Activated naive CD4-positive, alpha-beta T cell treated with anti-CD3 and anti-CD28 coated beads, Interleukin-2, amount 50 U/mL, for 24 hours (primary cell): ENCODE data around the gene TRIM38.

Experiments
- H3K27ac Mint-ChIP-seq: one replicate; pipeline ENCODE4 v1.8.0; 2021; ENCODE audit warnings: mild to moderate bottlenecking, mixed read lengths
- H3K27me3 Mint-ChIP-seq: one replicate; pipeline ENCODE4 v1.8.0; 2021; ENCODE audit warnings: mixed read lengths
- H3K36me3 Mint-ChIP-seq: one replicate; pipeline ENCODE4 v1.8.0; 2021; ENCODE audit warnings: mixed read lengths
- H3K4me1 Mint-ChIP-seq: one replicate; pipeline ENCODE4 v1.8.0; 2021; ENCODE audit warnings: mixed read lengths
- H3K4me3 Mint-ChIP-seq: one replicate; pipeline ENCODE4 v1.8.0; 2021; ENCODE audit warnings: mild to moderate bottlenecking, mixed read lengths
- H3K9me3 Mint-ChIP-seq: one replicate; pipeline ENCODE4 v1.8.0; 2021; ENCODE audit warnings: mixed read lengths

Gene TRIM38

DNA sequence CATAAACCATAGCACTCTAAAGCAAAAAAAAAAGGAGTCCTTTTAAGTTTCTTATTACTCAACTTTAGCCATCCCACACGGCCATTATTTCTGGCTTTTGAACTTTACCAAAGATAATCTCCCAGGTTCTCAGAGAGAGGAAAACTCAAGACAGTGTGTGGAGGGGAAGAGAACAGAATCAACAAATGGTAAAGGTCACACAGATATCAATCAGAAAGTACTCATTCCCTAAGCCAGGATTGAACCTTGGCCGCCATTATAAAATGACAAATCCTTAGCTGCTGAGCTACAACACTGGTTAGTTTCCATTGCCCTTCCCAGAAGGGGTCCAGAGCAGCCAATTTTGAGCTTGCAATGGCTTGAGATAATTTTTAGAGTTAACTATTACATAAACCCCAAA lies 10.1 kb upstream of the TRIM38 start:
- H3K27ac Mint-ChIP-seq = no peak overlapping the region
- no peak overlapping the region for H3K4me3 Mint-ChIP-seq
- H3K36me3 Mint-ChIP-seq = peaks cover 2% of the 10 kb centered on the region
- H3K4me1 Mint-ChIP-seq = no peaks in the 10 kb centered on the region
- peaks cover 7% of the 10 kb centered on the region for H3K9me3 Mint-ChIP-seq
- H3K27me3 Mint-ChIP-seq = peaks cover 5% of the 10 kb centered on the region

DNA sequence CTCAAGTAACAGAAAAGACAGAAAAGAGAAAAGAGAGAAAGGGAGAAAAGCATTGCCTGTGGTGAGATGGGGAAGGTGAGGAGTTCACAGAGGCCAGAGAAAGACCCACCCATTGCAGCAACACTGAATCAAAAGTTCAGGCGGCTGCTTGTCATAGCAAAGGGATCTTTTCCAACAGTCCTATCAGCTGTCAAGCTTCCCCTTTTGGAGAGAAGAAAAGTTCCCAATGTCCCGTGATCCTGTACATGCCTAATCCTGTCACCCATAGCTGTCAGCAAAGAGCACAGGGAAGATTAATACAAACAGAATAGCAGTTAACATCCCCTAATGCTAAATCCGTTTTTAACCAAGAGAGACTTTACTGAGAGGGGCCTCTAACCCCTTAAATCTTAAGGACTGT lies 8.9 kb upstream of the TRIM38 start:
- H3K27me3 Mint-ChIP-seq = peaks cover 5% of the 10 kb centered on the region

DNA sequence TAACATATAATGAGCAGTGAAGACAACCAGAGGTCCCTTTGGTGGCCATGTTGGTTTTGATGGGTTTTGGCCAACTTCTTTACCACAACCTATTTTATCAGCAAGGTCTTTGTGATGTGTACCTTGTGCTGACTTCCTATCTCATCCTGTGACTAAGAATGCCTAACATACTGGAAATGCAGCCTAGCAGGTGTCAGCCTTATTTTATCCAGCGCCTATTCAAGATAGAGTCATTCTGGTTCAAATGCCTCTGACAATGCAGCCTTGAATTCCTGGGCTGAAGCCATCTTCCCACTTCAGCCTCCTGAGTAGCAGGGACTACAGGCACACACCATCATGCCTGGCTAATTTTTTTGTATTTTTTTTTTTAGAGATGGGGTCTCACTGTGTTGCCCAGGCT lies 7.8 kb upstream of the TRIM38 start:
- peaks cover 18% of the 10 kb centered on the region for H3K4me1 Mint-ChIP-seq
- no peak overlapping the region for H3K4me3 Mint-ChIP-seq
- peaks cover 7% of the 10 kb centered on the region for H3K9me3 Mint-ChIP-seq
- no peak overlapping the region for H3K27ac Mint-ChIP-seq
- peaks cover 7% of the 10 kb centered on the region for H3K36me3 Mint-ChIP-seq
- H3K27me3 Mint-ChIP-seq = peaks cover 5% of the 10 kb centered on the region

More for the DNA sequence above, 8.9 kb upstream of the TRIM38 start:
- H3K4me3 Mint-ChIP-seq = no peak overlapping the region
- peaks cover 2% of the 10 kb centered on the region for H3K36me3 Mint-ChIP-seq
- H3K4me1 Mint-ChIP-seq = peaks cover 7% of the 10 kb centered on the region
- peaks cover 7% of the 10 kb centered on the region for H3K9me3 Mint-ChIP-seq
- no peak overlapping the region for H3K27ac Mint-ChIP-seq

DNA sequence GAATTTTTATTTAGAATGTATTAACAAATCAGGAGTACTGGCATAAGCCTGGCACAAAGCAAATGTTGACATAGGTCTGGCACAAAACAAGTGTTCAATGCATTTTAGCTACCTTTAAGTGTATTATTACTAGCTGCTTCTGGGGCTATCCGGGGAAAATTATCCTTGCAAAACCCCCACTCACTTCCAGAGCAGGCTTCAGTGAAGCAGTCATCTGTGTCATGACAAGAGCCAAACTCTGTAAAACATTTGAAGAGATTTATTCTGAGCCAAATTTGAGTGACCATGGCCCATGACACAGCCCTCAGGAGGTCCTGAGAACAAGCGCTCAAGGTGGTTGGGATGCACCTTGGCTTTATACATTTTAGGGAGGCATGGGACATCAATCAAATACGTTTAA lies 6.4 kb upstream of the TRIM38 start:
- H3K9me3 Mint-ChIP-seq = no peaks in the 10 kb centered on the region
- peaks cover 4% of the 10 kb centered on the region for H3K36me3 Mint-ChIP-seq
- H3K27ac Mint-ChIP-seq = no peak overlapping the region
- peaks cover 1% of the 10 kb centered on the region for H3K27me3 Mint-ChIP-seq
- H3K4me3 Mint-ChIP-seq = no peak overlapping the region
- H3K4me1 Mint-ChIP-seq = peaks cover 32% of the 10 kb centered on the region

DNA sequence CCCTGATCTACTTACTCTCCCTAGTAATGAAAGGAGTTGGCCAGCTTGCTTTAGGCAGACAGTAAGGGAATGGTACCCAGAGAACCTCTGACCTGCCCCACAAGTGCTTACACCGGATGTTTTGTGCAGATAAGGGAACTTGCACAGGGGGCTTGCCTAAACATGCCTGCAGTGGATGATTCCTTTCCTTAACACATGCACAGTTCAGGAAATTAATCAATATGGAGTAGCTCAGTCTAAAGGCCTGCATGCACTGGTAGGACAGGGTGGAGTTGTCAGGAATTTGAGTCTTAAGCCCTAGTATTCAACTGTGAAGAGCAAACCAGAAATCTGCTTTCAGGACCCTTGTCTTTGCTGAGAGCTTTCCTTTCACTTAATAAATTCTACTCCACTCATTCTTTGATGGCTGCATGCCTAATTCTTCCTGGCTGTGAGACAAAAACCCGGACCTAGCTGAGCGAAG lies 3.9 kb upstream of the TRIM38 start:
- H3K27me3 Mint-ChIP-seq = no peaks in the 10 kb centered on the region
- no peak overlapping the region for H3K27ac Mint-ChIP-seq
- peaks cover 4% of the 10 kb centered on the region for H3K36me3 Mint-ChIP-seq
- H3K4me3 Mint-ChIP-seq = peak overlapping the region; percentile 67
- H3K9me3 Mint-ChIP-seq = no peaks in the 10 kb centered on the region
- peaks cover 53% of the 10 kb centered on the region for H3K4me1 Mint-ChIP-seq

DNA sequence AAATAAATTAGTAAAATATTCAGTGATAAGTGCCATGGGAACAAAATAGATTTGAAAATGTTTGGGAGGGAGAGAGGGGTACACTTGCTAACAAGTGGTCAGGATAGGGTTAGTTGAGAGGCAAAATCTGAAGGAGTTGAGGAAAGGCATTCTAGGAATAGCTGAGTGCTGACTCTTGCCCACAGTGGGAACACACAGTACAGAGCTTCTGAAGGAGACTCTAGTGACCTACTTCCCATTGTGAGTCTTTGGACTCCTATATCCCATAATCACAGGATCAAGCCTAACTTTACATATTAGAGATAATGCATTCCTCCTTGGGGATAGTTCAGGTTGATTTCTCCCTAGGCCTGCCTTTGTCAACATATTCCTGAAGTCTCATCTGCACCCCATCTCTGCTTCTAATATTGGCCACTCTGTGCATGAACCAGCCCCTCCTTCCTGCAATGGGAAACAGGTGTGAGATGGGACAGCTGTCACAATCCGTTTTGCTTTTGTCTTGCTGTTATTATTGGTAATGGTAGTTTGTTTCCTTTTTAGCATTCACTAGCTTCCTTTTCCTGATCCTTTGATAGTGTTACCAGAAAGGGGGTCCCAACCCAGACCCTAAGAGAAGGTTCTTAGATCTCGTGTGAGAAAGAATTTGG lies 2.6 kb upstream of the TRIM38 start:
- H3K9me3 Mint-ChIP-seq = no peaks in the 10 kb centered on the region
- H3K36me3 Mint-ChIP-seq = peaks cover 4% of the 10 kb centered on the region
- peak overlapping the region; percentile 75 for H3K27ac Mint-ChIP-seq
- peaks cover 66% of the 10 kb centered on the region for H3K4me1 Mint-ChIP-seq
- no peaks in the 10 kb centered on the region for H3K27me3 Mint-ChIP-seq
- H3K4me3 Mint-ChIP-seq = peak overlapping the region; percentile 21

DNA sequence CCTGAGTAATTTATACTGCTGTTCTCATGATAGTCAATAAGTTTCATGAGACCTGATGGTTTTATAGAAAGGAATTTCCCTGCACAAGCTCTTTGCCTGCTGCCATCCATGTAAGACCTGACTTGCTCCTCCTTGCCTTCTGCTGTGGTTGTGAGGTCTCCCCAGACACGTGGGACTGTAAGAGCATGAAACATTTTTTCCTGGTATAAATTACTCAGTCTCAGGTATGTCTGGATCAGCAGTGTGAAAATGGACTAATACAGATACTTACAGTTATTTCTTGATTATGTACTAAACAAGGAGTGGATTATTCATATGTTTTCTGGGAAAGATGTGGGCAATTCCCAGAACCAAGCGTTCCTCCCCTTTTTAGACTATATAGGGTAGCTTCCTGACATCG lies 1.9 kb upstream of the TRIM38 start:
- Mint-ChIP-seq H3K36me3 (peaks cover 4% of the 10 kb centered on the region), H3K9me3 (no peaks in the 10 kb centered on the region), H3K27ac (peak overlapping the region; percentile 99), H3K4me1 (peaks cover 73% of the 10 kb centered on the region), H3K27me3 (no peaks in the 10 kb centered on the region), H3K4me3 (peak overlapping the region; percentile 99)

DNA sequence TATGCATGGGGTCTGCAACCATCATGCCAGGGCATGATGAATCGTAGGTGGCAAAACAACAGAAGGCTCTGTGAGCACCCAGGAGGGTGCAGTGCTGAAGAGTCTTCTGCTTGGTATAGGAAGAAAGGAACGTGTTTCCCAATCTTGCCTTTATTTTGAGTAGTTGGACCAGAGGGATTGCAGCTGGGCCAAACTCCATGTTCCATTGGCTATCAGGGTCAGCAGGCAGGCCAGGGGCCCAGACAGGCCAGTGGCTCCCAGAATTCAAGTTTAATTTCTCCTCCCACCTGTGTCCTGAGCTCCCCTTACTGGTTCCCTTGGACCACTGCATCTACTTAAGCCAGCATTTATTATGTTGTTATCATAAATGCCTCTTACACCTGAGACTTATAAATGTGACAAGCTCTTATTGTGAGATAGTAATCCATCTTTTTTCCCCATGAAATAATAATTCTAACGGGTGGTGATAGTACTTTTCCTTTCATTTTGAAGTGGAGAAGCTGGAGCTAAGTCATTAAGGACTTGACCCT lies 918 bp upstream of the TRIM38 start:
- H3K4me1 Mint-ChIP-seq = peaks cover 83% of the 10 kb centered on the region
- H3K27ac Mint-ChIP-seq = peak overlapping the region; percentile 99
- H3K9me3 Mint-ChIP-seq = no peaks in the 10 kb centered on the region
- H3K4me3 Mint-ChIP-seq = peak overlapping the region; percentile 99
- no peaks in the 10 kb centered on the region for H3K27me3 Mint-ChIP-seq
- peaks cover 9% of the 10 kb centered on the region for H3K36me3 Mint-ChIP-seq

DNA sequence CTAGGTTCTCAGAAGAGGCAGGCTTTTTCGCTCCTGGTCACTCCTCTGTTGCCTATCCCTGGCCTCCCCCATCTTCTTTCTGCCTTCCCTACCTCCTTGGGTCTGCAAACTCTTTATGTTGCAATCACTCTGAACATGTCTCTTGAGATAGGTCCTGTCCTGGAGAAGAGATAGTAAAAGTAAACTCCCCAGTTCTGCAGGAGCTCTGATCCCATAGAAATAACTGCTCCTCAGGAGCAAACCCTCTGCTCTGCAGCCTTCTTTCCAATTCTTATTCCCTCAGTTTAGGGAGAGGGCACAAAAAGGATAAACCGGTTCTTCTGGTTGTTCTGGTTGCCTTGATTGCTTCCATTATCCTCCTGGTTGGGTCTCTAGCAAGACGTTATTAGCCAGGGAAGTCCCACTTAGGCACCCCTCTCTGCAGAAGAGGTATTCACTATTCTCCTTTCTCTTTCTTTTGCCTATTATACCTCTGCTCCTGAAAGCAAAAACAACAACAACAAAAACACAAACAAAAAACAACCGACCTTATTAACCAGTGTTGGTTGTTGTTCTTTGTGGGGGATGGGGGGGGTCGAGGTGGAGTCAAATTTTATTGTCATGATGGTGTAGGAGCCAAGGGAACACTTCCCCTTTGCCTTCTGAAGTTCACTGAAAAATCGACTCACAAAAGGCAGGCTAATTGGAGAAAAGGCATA lies 973 bp downstream of the TRIM38 start:
- Mint-ChIP-seq H3K36me3 (peaks cover 23% of the 10 kb centered on the region), H3K9me3 (no peaks in the 10 kb centered on the region), H3K27ac (peak overlapping the region; percentile 86), H3K4me3 (peak overlapping the region; percentile 99), H3K4me1 (peaks cover 96% of the 10 kb centered on the region), H3K27me3 (no peaks in the 10 kb centered on the region)

DNA sequence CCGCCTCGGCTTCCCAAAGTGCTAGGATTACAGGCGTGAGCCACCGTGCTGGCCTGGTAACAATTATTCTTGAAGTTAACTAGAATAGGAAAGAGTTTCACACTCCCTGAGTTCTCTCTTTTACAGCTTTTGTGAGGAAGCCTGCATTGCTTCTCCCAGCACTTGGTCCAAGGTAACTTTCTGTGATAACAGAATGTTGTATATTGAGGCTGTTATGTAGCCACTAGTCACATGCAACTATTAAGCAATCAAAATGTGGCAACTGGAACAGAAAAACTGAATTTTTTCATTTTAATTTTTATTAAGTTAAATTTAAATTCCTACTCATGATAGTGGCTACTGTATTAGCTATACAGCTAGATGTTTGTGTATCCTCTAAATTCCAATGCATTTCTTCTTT lies 2.5 kb downstream of the TRIM38 start:
- Mint-ChIP-seq H3K4me1 (peaks cover 92% of the 10 kb centered on the region), H3K27ac (no peak overlapping the region), H3K36me3 (peaks cover 27% of the 10 kb centered on the region), H3K4me3 (peak overlapping the region; percentile 72), H3K9me3 (no peaks in the 10 kb centered on the region), H3K27me3 (no peaks in the 10 kb centered on the region)

DNA sequence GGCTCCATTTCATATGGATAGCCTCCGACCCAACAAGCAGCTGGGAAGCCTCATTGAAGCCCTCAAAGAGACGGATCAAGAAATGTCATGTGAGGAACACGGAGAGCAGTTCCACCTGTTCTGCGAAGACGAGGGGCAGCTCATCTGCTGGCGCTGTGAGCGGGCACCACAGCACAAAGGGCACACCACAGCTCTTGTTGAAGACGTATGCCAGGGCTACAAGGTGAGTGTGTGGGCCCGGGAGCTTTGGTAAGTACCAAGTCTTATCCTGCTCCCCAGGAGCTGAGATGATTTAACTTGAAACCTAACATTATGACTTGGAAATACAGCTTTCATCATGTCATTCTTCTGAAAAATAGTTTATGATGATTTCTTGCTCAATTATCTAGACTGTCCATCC lies 4.1 kb downstream of the TRIM38 start:
- peaks cover 36% of the 10 kb centered on the region for H3K36me3 Mint-ChIP-seq
- no peaks in the 10 kb centered on the region for H3K9me3 Mint-ChIP-seq
- no peak overlapping the region for H3K27ac Mint-ChIP-seq
- no peaks in the 10 kb centered on the region for H3K27me3 Mint-ChIP-seq
- H3K4me3 Mint-ChIP-seq = peak overlapping the region; percentile 74
- H3K4me1 Mint-ChIP-seq = peaks cover 91% of the 10 kb centered on the region

DNA sequence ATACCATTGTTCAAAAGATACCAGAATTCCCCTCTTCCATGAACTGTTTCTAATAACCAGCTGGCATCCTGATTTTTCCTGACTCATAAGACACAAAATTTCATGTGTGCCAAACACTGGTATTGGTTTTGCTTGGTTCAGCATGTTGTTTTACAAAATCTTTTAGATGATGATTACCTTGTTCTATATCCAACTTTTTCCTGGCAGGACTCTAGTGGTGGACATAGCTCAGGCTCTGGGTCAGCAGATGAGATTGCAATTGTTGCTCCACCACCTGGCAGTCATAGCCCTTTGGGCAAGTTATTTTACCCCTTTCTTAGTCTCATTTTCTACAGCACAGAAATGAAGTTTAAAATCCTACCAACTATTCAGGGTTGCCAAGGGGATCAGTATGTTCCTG lies 6.2 kb downstream of the TRIM38 start:
- Mint-ChIP-seq H3K27me3 (no peaks in the 10 kb centered on the region), H3K36me3 (peaks cover 46% of the 10 kb centered on the region), H3K27ac (peak overlapping the region; percentile 52), H3K4me3 (peak overlapping the region; percentile 58), H3K9me3 (no peaks in the 10 kb centered on the region), H3K4me1 (peaks cover 90% of the 10 kb centered on the region)

DNA sequence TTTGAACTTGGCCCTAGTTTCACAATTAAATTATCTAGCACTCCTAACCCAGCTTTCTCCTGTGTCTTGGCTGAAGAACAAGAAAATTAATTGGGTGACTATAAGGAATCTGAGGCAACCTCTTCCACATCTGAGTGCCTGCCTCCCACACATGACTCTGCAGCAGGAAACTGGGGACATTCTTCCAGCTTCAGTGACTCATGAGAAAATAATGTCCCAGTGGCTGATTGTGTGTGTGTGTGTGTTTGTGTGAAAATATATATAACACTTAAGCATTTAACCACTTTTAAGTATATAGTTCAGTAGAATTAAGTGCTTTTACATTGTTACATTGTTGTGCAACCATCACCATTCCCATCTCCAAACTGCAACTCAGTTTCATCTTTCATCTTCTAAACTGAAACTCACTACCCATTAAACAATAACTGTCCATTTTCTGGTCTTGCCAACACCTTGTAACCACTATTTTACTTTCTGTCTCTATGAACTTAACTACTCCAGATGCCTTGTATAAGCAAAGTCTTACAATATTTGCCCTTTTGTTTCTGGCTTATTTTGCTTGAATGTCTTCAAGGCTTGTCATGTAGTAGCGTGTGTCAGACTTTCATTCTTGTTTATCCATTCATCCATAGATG lies 8.7 kb downstream of the TRIM38 start:
- Mint-ChIP-seq H3K4me3 (peak overlapping the region; percentile 0), H3K4me1 (peaks cover 75% of the 10 kb centered on the region), H3K27me3 (no peaks in the 10 kb centered on the region), H3K27ac (peak overlapping the region; percentile 76), H3K9me3 (no peaks in the 10 kb centered on the region), H3K36me3 (peaks cover 51% of the 10 kb centered on the region)

DNA sequence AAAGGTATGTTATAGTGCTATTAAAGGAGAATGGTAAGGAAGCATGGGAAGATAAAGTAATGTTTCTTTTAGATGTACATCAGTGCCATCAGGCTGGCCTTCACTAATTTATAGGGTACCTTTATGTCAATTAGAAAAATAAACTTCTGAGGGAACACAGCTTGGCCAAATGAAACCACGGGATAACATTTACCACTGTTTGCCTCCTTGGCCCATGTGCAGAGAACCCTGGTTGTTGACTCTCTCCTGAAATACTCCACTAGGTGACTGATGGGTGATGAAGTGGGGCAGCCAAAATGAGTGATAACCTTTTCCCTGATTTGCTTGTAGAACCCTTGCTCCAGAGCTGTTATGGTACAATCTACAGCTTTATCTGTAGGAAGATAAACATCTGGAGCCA lies 9.5 kb downstream of the TRIM38 start:
- H3K4me3 Mint-ChIP-seq = no peak overlapping the region
- H3K27me3 Mint-ChIP-seq = no peaks in the 10 kb centered on the region
- peaks cover 74% of the 10 kb centered on the region for H3K4me1 Mint-ChIP-seq
- peak overlapping the region; percentile 66 for H3K27ac Mint-ChIP-seq
- H3K36me3 Mint-ChIP-seq = peaks cover 48% of the 10 kb centered on the region
- no peaks in the 10 kb centered on the region for H3K9me3 Mint-ChIP-seq

DNA sequence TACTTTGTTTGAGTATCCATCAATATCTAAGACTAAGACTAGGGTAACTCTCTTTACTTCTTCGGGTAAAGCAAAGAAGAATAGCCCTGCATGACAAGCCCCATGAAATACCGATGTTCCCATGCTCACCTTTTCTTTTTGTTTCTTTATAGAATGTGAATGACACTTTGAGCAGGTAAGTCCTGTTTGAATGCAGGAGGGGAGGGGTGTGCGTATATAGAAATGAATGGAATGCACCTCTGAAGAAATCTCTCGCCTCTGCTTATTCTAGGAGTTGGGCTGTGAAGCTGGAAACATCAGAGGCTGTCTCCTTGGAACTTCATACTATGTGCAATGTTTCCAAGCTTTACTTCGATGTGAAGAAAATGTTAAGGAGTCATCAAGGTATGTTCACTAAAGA lies 10.3 kb downstream of the TRIM38 start:
- no peaks in the 10 kb centered on the region for H3K27me3 Mint-ChIP-seq
- no peaks in the 10 kb centered on the region for H3K9me3 Mint-ChIP-seq
- peak overlapping the region; percentile 46 for H3K27ac Mint-ChIP-seq
- H3K4me3 Mint-ChIP-seq = no peak overlapping the region
- peaks cover 66% of the 10 kb centered on the region for H3K4me1 Mint-ChIP-seq
- H3K36me3 Mint-ChIP-seq = peaks cover 43% of the 10 kb centered on the region
